ENCODE results near the gene DDB1.
A peak's percentile ranks its signal among the peaks of the same experiment; 100 is the strongest.

DDB1 gene

GRCh38 chr11:61347916-61348461 lies 15.1 kb upstream of the DDB1 start:
- peaks cover 3% of the 10 kb centered on the region for H3K36me3 Mint-ChIP-seq (ENCODE audit: low read depth)
- H3K4me1 Mint-ChIP-seq, result no peaks in the 10 kb centered on the region
- H3K27ac Mint-ChIP-seq, result no peak overlapping the region
- DNase-seq, result no peak
- no peak overlapping the region for H3K4me3 Mint-ChIP-seq
- H3K9me3 Mint-ChIP-seq, result no peaks in the 10 kb centered on the region
- H3K27me3 Mint-ChIP-seq, result no peaks in the 10 kb centered on the region
- no peak for ATAC-seq

DNA sequence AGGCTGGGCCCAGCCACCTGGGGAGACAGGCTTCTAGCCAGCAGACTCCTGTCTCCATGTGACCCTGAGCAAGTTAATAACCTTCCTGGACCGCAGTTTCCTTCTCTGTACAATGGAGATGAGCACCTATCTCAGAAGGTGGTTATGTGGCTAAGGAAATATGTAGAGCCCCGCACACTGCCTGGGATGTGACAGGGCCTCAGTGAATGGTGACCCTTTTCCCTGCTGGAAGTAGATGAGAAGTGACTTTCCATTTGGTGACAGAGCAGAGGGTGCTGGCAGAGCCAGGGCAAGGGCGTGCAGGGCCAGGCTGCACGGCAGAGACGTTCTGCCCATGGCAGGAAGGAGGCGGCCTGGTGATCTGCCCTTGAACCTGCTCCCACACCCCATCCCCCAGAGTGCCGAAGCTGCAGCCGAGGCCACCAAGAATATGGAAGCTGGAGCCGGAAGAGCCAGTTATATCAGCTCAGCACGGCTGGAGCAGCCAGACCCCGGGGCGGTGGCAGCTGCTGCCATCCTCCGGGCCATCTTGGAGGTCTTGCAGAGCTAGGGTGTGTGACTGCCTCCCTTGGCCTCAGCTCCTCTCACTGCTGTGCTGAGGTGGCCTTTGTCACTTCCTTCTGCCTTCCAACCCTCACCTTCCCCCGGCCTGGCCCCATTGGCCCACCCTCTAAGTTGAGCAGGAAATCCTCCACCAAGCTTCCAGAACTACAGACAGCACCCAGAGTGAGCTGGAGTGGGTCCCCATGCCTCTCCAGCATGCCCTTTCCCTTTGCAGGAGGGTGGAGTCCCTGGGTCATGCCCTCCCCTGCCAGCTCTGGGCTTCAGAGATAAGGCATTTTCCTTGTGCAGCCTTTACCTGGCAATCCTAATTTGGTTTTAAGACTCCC lies 13.3 kb upstream of the DDB1 start:
- no peak overlapping the region for H3K4me3 Mint-ChIP-seq
- H3K36me3 Mint-ChIP-seq (ENCODE audit: low read depth), result no peaks in the 10 kb centered on the region
- H3K4me1 Mint-ChIP-seq, result no peaks in the 10 kb centered on the region
- ATAC-seq (no peak), DNase-seq (no peak)
- H3K9me3 Mint-ChIP-seq, result no peaks in the 10 kb centered on the region
- no peaks in the 10 kb centered on the region for H3K27me3 Mint-ChIP-seq
- H3K27ac Mint-ChIP-seq, result no peak overlapping the region

GRCh38 chr11:61345170-61345610 lies 12.3 kb upstream of the DDB1 start:
- Mint-ChIP-seq H3K36me3 (ENCODE audit: low read depth) (no peaks in the 10 kb centered on the region), H3K27ac (no peak overlapping the region), H3K4me1 (no peaks in the 10 kb centered on the region), H3K27me3 (no peaks in the 10 kb centered on the region), H3K4me3 (no peak overlapping the region), H3K9me3 (no peaks in the 10 kb centered on the region)
- ATAC-seq, result no peak
- no peak for DNase-seq

- no peak for ATAC-seq
- Mint-ChIP-seq H3K27me3 (no peaks in the 10 kb centered on the region), H3K36me3 (ENCODE audit: low read depth) (peaks cover 5% of the 10 kb centered on the region), H3K4me3 (no peak overlapping the region), H3K4me1 (no peaks in the 10 kb centered on the region), H3K9me3 (no peaks in the 10 kb centered on the region), H3K27ac (no peak overlapping the region)
- no peak for DNase-seq
Measured at GRCh38 chr11:61343792-61344745, 11.2 kb upstream of the DDB1 start.

DNA sequence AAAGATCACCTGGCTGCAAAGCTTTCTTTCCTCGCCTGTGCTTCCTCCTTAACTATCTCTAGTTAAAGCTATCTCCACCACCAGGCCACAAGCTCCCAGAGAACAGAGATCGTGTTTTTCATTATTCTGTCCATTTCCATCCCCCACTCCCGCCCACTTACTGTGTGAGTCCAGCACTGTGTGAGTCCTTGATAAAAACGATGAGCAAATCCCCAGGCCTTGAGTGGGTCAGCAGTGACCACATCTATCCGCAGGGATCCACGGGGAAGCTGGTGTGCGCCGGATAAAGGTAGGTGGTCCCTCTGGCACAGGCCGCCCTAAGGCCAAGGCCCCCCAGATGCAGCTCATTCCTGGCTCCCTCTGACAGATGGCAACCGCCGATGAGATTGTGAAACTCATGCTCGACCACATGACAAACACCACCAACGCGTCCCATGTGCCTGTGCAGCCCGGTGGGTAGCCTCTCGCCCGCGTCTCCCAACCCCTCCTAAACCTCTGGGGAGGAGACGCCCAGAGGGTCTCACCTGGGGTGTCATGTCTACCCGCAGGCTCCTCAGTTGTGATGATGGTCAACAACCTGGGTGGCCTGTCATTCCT lies 9.4 kb upstream of the DDB1 start:
- ATAC-seq (no peak), DNase-seq (no peak)
- no peaks in the 10 kb centered on the region for H3K9me3 Mint-ChIP-seq
- H3K36me3 Mint-ChIP-seq (ENCODE audit: low read depth), result peaks cover 7% of the 10 kb centered on the region
- H3K4me3 Mint-ChIP-seq, result no peak overlapping the region
- no peaks in the 10 kb centered on the region for H3K27me3 Mint-ChIP-seq
- H3K4me1 Mint-ChIP-seq, result no peaks in the 10 kb centered on the region
- H3K27ac Mint-ChIP-seq, result no peak overlapping the region

DNA sequence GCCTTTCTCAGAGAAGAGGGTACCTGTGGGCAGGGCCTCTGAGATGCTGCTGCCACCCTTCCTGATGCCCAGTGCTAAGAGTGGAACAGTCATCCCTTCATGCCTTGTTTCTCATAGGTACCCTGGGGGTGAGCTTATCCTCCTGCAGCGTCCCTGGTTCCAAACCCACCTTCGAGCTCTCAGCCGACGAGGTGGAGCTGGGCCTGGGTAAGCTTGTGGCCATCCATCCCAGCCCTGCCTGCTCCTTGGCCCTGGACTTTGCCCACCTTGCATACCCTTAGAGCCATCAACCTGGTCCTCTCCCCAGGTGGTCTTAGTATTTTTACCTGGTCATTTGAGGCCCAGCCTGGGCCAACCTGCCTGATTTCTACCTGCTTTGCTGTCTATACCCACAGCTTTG lies 8.8 kb upstream of the DDB1 start:
- Mint-ChIP-seq H3K36me3 (ENCODE audit: low read depth) (peaks cover 7% of the 10 kb centered on the region), H3K9me3 (no peaks in the 10 kb centered on the region), H3K27ac (no peak overlapping the region), H3K4me1 (peaks cover 5% of the 10 kb centered on the region), H3K4me3 (no peak overlapping the region), H3K27me3 (no peaks in the 10 kb centered on the region)
- DNase-seq, result no peak
- ATAC-seq, result no peak

- peaks cover 12% of the 10 kb centered on the region for H3K4me1 Mint-ChIP-seq
Measured at GRCh38 chr11:61340979-61341378, 8.1 kb upstream of the DDB1 start.

GRCh38 chr11:61339490-61339878 lies 6.6 kb upstream of the DDB1 start:
- H3K9me3 Mint-ChIP-seq, result no peaks in the 10 kb centered on the region
- no peak for DNase-seq
- no peak overlapping the region for H3K4me3 Mint-ChIP-seq
- ATAC-seq, result no peak
- no peaks in the 10 kb centered on the region for H3K27me3 Mint-ChIP-seq
- H3K36me3 Mint-ChIP-seq (ENCODE audit: low read depth), result peaks cover 7% of the 10 kb centered on the region
- H3K27ac Mint-ChIP-seq, result no peak overlapping the region
- peaks cover 15% of the 10 kb centered on the region for H3K4me1 Mint-ChIP-seq

More at GRCh38 chr11:61340979-61341378, 8.1 kb upstream of the DDB1 start:
- DNase-seq (no peak), ATAC-seq (no peak)
- Mint-ChIP-seq H3K9me3 (no peaks in the 10 kb centered on the region), H3K36me3 (ENCODE audit: low read depth) (peaks cover 7% of the 10 kb centered on the region), H3K27me3 (no peaks in the 10 kb centered on the region), H3K4me3 (no peak overlapping the region), H3K27ac (no peak overlapping the region)

- Mint-ChIP-seq H3K36me3 (ENCODE audit: low read depth) (peaks cover 7% of the 10 kb centered on the region), H3K4me1 (peaks cover 20% of the 10 kb centered on the region), H3K27me3 (no peaks in the 10 kb centered on the region), H3K27ac (no peak overlapping the region), H3K9me3 (no peaks in the 10 kb centered on the region), H3K4me3 (no peak overlapping the region)
- no peak for DNase-seq
- no peak for ATAC-seq
Measured at GRCh38 chr11:61338783-61339489, 6.0 kb upstream of the DDB1 start.

DNA sequence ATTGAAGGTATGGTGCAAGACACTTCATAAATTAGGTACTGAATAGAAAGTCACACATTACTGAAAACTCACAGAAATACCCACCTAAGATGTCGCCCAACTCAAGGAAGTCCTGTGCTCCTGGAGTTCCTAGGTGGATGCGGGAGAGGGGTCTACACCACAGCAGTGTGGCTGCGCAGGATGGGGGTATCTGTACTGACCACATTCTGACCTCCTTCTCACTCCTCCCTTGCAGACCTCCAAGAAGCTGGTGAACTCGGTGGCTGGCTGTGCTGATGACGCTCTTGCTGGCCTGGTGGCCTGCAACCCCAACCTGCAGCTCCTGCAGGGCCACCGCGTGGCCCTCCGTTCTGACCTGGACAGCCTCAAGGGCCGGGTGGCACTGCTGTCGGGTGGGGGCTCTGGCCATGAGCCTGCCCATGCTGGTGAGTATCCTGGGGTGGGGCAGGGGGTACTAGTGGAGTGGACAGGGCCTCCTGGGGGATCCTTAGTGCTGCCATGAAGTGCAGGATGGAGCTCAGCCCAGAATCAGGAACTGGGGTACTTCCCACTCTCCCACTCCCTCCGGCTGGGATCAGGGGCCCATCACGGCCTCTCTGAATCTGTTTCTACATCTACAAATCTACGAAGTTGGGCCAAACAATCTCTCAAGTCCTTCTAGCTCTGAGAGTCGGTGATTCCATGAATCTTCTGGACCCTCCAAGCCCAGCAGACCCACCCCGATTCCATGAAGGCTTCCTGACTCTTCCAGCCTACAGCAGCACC lies 5.0 kb upstream of the DDB1 start:
- H3K4me3 Mint-ChIP-seq, result no peak overlapping the region
- no peaks in the 10 kb centered on the region for H3K9me3 Mint-ChIP-seq
- no peaks in the 10 kb centered on the region for H3K27me3 Mint-ChIP-seq
- H3K27ac Mint-ChIP-seq, result no peak overlapping the region
- peaks cover 28% of the 10 kb centered on the region for H3K4me1 Mint-ChIP-seq
- H3K36me3 Mint-ChIP-seq (ENCODE audit: low read depth), result peaks cover 7% of the 10 kb centered on the region
- DNase-seq, result no peak
- ATAC-seq, result no peak

DNA sequence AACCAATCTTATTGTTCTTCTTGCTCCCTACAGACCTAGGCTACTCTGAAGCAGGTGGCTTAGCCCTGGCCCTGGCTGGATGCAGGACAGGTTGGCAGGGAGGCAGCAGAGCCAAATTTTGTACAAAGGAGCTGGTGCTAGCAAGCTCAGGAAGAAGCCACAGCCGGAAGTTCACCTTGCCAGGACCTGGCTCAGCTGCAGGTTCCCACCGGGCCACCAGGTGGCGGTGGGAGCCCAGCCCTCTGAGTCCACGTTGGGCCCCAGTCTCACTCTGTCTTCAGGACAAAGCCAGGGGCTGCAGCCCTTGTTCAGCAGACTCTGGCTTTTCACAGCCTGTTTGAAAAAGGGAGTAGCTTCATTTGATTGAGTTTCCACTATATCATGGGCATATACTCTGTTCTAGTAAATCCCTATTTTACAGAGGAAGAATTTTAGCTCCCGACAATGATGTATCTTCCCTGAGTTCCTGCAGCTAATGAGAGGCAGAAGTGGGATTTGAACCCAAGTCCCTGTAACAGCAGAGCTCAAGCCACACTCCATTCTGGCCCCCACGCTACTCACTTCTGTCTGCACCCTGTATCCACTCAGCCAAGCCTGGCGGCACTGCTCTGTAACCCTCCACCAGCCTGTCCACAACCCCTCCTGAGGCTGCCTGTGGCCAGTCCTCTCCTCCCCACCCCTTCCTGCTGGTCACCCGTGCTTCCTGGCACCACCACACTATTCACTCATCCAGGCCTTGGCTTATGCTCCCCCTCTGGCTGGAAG lies 3.4 kb upstream of the DDB1 start:
- H3K27ac Mint-ChIP-seq, result peak overlapping the region; percentile 70
- H3K36me3 Mint-ChIP-seq (ENCODE audit: low read depth), result peaks cover 16% of the 10 kb centered on the region
- DNase-seq, result peak; percentile 83

GRCh38 chr11:61335355-61335710 lies 2.4 kb upstream of the DDB1 start:
- ATAC-seq, result no peak
- peaks cover 23% of the 10 kb centered on the region for H3K36me3 Mint-ChIP-seq (ENCODE audit: low read depth)
- DNase-seq, result no peak

More for the DNA sequence above, 3.4 kb upstream of the DDB1 start:
- Mint-ChIP-seq H3K27me3 (no peaks in the 10 kb centered on the region), H3K9me3 (no peaks in the 10 kb centered on the region), H3K4me1 (peaks cover 39% of the 10 kb centered on the region), H3K4me3 (no peak overlapping the region)
- ATAC-seq, result peak; percentile 61

More at GRCh38 chr11:61335355-61335710, 2.4 kb upstream of the DDB1 start:
- Mint-ChIP-seq H3K27ac (peak overlapping the region; percentile 98), H3K9me3 (no peaks in the 10 kb centered on the region), H3K27me3 (no peaks in the 10 kb centered on the region), H3K4me1 (peaks cover 48% of the 10 kb centered on the region), H3K4me3 (no peak overlapping the region)
